Activated CD8-positive, alpha-beta memory T cell treated with anti-CD3 and anti-CD28 coated beads, Interleukin-2, amount 50 U/mL, for 1 hour (primary cell): ENCODE measurements around the gene COL1A1.

ENCODE experiments used
- DNase-seq: peaks from one replicate; pipeline ENCODE4 v3.0.0-alpha.2; 2020; ENCODE audit errors: extremely low read depth

The COL1A1 gene

DNA sequence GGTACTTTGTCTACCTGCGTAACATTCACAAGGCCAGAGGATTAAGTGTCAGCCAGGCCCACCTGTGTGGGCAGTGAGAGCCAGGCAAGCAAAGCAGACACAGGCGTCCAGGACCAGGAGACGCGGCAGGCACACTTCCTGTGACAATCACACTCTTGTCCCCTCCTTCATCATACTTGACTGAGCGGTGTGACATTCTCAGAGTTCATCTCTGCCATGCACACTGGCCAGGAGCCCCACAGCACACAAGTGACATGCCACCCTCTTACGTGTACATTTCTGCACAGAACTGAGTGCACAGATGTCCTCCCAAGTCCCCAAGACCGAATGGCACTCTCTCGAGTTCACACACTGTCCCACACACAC lies 59.7 kb downstream of the COL1A1 start:
- DNase-seq = no peak

GRCh38 chr17:50141026-50141744 lies 60.2 kb downstream of the COL1A1 start:
- DNase-seq = no peak

DNA sequence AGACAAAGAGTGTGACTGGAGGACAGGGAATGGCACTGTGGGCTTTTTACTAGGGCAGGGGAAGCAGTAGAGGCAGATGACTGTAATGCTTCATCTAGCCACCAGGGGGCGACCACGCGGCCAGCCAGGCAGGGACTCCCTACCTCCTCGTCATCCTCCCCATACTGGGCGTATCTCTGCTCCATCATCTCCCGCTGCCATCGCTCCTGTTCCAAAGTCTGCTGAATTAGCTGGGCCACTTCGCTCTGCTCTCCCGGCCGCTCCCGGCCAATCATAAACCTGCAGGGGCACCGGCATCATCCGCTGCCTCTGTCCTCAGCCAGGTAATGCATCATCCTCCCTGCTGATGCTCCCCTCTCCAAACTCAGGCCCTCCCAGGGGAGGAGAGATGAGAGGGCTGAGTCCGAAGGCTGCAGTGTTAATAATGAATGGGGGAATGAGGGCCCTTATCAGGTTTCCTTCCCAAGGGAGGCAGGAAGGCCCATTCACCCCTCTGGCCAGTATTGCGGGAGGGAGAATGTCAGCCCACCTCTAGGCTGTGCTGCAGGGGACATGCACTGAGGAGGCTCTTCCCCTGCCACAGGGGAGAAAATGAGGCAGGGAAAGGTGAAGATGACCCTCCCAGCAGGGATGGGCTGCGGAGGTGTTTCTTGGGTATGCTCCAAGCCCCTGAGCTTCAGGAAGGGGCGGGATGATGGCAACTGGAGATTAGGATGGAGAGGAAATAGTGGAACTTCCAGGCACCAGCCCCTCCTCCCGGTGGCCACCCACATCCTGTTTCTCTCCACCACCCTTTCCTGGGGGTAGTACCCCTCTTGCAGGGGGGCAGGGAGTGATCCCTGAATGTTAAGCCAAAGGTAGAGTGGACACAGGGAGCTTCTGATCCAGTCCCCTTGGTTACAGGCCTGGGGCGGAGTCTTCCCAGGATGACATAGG lies 61.2 kb downstream of the COL1A1 start:
- no peak for DNase-seq

GRCh38 chr17:50139185-50139783 lies 62.1 kb downstream of the COL1A1 start:
- no peak for DNase-seq

GRCh38 chr17:50137042-50137441 lies 64.4 kb downstream of the COL1A1 start:
- DNase-seq = no peak

GRCh38 chr17:50136096-50136687 lies 65.2 kb downstream of the COL1A1 start:
- DNase-seq = no peak

DNA sequence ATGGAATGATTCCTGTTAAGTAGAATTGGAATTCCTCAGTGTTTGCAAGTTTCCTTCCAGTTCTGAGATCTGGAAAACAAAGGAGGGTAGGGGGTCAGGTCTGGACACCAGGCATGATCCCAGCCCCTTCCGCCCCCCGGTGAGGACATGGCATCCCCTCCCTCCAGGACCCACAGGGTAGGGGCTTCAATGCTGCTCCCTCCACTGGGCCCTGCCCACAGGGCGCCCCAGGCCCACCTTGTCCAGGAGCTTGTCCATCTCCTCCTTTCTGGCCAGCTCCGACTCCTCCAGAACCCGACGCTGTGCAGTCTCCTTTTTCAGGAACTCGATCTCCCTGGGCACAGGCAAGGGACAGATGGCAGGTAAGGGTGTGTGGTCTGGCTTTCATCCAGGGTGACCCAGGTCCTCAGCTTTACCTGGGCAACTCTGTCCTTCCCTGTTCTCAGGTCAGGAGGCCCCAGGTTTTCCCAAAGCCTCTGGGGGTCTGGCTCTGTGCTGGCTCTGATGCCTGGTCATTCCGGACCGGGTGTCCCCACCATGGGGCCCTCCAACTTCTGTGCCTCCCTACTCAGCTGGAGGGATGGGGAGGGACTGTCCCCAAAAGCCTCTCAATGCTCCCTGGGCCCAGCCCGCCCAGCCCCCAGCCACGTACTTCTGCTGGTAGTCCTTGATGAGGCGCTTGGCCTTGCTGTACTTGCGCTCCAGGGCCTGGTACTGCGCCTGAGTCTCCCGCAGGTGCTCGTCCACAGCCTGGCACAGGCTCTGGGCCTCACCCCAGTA lies 65.9 kb downstream of the COL1A1 start:
- DNase-seq = no peak

DNA sequence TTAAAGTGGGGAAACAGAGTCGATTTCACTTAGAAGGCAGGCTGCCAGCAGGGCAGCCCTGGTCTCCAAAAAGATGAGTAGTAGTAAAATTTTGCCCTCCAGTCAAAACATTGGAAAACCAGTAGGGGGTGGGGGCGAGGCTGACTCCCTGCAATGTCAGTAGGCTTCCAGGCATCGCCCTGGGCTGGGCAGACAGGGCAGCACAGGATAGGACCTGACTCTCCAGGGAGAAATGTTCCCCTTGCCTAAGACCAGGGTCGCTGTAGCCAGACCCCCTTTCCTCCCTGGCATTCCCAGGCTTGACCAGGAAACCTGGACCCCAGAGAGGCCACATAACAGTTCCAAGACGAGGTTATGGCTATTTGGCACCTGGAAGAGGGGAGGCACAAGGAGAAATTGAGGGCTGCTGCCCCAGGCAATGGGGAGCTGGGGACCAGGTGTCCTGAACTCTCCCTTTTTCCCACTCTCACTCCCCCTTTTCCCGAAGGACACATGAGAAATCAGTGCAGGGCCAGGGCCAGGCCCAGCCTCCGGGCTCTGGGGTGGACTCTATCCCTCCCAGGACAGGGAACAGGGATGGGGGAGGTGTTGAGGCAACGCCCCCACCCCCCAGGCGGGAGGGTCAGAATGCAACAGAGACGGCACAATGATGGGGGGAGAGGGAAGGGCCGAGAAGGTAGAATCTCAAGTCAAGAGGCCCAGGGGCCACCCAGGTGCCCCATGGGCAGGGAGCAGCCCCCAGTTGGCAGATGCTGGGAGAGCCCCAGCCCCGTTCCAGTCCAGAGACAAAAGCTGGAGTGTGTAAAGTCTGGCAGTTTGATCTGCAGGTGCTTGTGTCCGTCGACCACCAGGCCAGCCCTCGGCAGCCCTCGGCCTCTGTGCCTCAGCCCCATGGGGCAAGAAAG lies 67.0 kb downstream of the COL1A1 start:
- no peak for DNase-seq

GRCh38 chr17:50133769-50134099 lies 67.7 kb downstream of the COL1A1 start:
- no peak for DNase-seq
